Measurements from ENCODE around the gene NOM1.
"Not testable (repeated sequence)": the region's sequence is repeated elsewhere in the genome, so short reads cannot be mapped to it uniquely, and the experiment has no call there.

NOM1 gene

DNA sequence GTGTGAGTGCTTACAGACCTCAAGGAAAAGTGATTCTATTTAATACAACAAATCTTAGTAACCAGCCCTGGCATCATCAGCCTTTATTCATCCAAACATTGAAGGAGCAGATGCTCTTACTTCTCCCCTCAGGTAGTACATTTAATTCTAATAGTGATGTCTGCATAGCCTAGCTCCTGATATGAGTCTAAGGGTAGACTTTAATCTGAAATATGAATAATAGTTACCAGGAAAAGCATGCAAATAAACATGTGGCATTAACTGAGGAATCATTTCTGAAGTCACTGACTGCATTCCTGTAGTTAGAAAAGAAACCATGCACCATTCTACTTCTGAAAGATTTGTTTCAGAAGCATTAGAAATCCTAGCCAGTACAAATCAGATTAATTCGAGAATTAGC, 30.9 kb upstream of the NOM1 start:
- CTCF ChIA-PET: no interaction called here
- POLR2A ChIA-PET (ENCODE audit: low non-redundant PET): no interaction called here

DNA sequence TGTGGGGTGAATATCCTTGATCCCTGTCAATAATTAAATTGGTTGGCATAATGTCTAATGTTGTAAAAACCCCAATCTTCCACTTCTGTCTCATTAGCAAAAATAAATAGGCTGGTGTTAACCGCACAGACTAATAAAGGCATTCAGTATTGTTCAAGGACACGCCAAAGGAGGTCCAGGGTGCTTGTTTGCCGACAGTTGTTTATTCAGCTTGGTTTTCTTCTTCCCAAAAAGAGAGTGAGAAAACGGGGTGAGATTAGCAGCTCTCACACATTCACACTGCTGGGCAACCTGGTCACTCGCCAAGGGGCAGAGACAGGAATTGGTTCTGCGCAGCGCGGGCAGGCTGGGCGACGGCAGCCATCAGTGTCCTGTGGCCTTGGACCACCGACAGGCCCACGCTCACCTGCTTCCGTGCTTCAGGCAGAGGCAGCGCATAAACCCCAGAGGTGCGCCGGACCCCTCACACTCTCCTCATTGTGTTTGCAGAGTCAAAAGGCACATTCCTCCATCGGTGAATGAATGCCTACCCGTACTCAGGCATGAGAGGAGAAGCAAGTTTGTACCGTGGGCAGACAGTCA, 30.3 kb upstream of the NOM1 start:
- ChIA-PET CTCF (no interaction called here), POLR2A (ENCODE audit: low non-redundant PET) (no interaction called here)
- H3K27ac ChIP-seq: no peak overlapping the region
- TF ChIP-seq, protein P1, sequence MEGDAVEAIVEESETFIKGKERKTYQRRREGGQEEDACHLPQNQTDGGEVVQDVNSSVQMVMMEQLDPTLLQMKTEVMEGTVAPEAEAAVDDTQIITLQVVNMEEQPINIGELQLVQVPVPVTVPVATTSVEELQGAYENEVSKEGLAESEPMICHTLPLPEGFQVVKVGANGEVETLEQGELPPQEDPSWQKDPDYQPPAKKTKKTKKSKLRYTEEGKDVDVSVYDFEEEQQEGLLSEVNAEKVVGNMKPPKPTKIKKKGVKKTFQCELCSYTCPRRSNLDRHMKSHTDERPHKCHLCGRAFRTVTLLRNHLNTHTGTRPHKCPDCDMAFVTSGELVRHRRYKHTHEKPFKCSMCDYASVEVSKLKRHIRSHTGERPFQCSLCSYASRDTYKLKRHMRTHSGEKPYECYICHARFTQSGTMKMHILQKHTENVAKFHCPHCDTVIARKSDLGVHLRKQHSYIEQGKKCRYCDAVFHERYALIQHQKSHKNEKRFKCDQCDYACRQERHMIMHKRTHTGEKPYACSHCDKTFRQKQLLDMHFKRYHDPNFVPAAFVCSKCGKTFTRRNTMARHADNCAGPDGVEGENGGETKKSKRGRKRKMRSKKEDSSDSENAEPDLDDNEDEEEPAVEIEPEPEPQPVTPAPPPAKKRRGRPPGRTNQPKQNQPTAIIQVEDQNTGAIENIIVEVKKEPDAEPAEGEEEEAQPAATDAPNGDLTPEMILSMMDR (conservative IDR thresholded peaks at IDR 0.05; ENCODE audit: low read depth): no peak
- no peak for DNase-seq (ENCODE audit: low spot score)

More for the DNA sequence above, 30.9 kb upstream of the NOM1 start:
- no peak for DNase-seq (ENCODE audit: low spot score)
- TF ChIP-seq, protein P1 (conservative IDR thresholded peaks at IDR 0.05; ENCODE audit: low read depth): no peak
- no peak overlapping the region for H3K27ac ChIP-seq

DNA sequence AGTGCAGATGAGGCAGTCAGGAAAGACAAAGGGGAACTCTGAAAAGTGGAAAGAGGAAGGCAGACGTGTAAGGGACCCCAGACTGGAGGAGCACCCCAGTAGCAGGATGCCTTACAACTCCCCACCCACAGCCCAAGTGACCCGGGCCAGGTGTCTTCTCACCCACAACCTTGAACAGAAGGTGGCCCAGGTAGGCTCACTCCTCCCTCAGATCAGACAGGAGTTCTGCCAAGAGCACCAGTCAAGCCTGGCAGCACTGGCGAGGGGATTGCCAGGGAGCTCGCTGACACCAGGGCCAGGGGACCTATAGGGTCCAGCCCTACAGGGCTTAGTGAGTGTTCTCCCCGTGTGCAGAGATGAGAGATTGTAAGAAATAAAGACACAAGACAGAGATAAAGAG, 29.4 kb upstream of the NOM1 start:
- POLR2A ChIA-PET (ENCODE audit: low non-redundant PET): no interaction called here
- no peak for DNase-seq (ENCODE audit: low spot score)
- H3K27ac ChIP-seq: no peak overlapping the region
- CTCF ChIA-PET: no interaction called here
- TF ChIP-seq, protein P1 (conservative IDR thresholded peaks at IDR 0.05; ENCODE audit: low read depth): no peak

DNA sequence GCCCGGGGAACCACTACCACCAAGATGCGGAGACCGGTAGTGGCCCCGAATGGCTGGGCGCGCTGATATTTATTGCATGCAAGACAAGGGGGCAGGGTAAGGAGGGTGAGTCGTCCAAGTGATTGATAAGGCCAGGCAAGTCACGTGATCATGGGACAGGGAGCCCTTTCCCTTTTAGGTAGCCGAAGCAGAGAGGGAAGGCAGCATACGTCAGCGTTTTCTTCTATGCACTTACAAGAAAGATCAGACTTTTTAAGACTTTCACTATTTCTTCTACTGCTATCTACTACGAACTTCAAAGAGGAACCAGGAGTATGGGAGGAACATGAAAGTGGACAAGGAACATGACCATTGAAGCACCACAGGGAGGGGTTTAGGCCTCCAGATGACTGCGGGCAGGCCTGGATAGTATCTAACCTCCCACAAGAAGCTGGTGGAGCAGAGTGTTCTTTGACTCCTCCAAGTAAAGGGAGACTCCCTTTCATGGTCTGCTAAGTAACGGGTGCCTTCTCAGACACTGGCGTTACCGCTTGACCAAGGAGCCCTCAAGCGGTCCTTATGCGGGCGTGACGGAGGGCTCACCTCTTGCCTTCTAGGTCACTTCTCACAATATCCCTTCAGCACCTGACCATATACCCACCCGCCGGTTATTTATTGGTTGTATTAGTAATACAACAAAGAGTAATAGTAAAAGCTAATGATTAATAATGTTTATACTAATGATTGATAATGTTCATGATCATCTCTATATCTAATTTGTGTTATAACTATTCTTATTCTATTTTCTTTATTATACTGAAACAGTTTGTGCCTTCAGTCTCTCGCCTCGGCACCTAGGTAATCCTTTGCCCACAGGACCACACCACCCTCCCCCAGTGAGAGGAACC, 28.8 kb upstream of the NOM1 start:
- H3K27ac ChIP-seq; POLR2A ChIA-PET (ENCODE audit: low non-redundant PET); DNase-seq (ENCODE audit: low spot score): not testable (repeated sequence)
- CTCF ChIA-PET: interaction anchor here (0.8 kb wide), 1 partner anchor 20 kb away, joined by 4 read pairs; no protein-coding TSS in a partner anchor

DNA sequence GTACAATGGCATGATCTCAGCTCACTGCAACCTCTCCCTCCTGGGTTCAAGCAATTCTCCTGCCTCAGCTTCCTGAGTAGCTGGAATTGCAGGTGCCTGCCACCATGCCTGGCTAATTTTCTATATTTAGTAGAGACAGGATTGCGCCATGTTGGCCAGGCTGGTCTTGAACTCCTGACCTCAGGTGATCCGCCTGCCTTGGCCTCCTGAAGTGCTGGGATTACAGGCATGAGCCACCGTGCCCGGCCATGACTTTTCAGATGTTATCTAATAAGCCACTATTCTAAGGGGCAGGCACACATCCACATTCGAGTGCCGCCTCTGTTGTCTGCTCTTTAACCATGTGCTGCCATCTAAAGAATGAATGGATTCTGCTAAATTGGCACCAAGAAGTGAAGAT, 27.2 kb upstream of the NOM1 start:
- H3K27ac ChIP-seq; DNase-seq (ENCODE audit: low spot score); CTCF ChIA-PET; POLR2A ChIA-PET (ENCODE audit: low non-redundant PET): not testable (repeated sequence)

DNA sequence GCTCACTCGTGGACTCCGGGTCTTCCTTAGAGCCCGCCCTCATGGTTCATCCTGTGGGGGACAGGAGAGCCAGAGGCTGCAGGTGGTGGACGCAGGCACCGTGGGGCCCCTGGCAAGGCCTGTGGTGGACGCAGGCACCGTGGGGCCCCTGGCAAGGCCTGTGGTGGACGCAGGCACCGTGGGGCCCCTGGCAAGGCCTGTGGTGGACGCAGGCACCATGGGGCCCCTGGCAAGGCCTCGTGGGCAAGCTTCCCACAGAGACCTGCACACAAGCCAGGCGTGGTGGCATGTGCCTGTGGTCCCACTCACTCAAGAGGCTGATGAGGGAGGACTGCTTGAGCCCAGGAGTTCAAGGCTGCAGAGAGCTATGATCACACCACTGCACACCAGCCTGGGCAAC, 23.7 kb upstream of the NOM1 start:
- H3K27ac ChIP-seq; CTCF ChIA-PET; DNase-seq (ENCODE audit: low spot score); POLR2A ChIA-PET (ENCODE audit: low non-redundant PET): not testable (repeated sequence)

DNA sequence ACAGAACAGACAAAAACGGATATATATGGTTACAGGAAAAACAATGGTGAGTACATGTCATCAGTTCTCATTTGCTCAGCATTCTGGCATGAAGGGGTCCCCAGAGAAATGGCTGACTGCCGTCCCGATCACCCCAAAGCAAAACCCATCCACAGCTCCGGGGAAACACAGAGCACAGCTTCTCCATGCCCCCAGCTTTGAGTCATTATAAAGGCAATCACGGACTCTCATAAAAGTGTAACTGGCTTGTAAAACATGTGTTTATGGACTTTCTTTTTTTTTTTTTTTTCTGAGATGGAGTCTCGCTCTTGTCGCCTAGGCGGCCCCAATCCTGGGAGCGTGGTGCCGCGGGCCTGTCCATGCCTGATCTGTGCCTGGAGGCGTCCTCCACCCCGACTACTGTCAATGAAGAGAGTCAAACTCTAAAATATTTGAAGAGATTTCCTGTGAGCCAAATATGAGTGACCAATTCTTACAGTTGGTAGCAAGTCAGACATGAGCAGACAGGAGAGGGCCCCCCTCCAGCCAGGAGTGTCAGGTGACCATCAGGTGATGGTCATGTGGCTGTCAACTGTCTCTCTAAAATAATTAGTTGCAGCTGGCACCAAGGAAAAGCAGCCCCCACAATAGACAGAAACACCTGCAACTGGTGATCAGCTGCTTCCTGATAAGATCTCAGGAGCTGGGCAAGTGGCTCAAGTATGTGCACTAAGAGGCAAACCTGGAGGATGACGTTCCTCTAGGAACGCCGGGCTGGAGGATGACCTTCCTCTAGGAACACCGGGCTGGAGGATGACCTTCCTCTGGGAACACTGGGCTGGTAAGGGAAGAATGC, 21.7 kb upstream of the NOM1 start:
- TF ChIP-seq, protein P1 (conservative IDR thresholded peaks at IDR 0.05; ENCODE audit: low read depth): no peak
- no peak for DNase-seq (ENCODE audit: low spot score)
- peak overlapping the region; percentile 5; the same call in 1 of the 2 replicates for H3K27ac ChIP-seq
- CTCF ChIA-PET: no interaction called here
- POLR2A ChIA-PET (ENCODE audit: low non-redundant PET): no interaction called here

DNA sequence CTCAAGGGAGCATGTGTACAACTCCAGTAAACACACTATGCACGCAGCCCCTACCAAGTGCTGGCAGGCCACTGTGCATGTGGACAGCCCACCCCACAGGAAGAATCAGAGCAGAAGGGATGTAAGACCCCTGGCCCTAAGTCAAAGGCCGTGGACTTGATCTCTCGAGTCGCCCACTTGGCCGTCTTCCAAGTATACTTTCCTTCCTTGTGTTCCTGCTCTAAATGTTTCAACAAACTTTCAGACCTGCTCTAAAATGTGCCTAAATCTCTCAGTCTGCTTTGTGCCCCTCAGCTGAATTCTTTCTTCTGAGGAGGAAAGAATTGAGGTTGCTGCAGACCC, 21.1 kb upstream of the NOM1 start:
- TF ChIP-seq, protein P1 (conservative IDR thresholded peaks at IDR 0.05; ENCODE audit: low read depth): no peak
- CTCF ChIA-PET: no interaction called here
- no peak for DNase-seq (ENCODE audit: low spot score)
- peak overlapping the region; percentile 5; the same call in 1 of the 2 replicates for H3K27ac ChIP-seq
- POLR2A ChIA-PET (ENCODE audit: low non-redundant PET): no interaction called here
